GM12874 (cell line): ENCODE measurements around the gene ICOSLG.
"Not testable (repeated sequence)": the region's sequence is repeated elsewhere in the genome, so short reads cannot be mapped to it uniquely, and the experiment has no call there.

Source experiments
- TF ChIP-seq, protein P1 (sequence below): IDR thresholded peaks from 2 replicates; pipeline ENCODE4 v1.5.1; 2011; ENCODE audit warnings: low read depth, mild to moderate bottlenecking, control low read depth, low read length, moderate library complexity; ENCODE audit not compliant: insufficient read depth

ICOSLG gene, protein sequence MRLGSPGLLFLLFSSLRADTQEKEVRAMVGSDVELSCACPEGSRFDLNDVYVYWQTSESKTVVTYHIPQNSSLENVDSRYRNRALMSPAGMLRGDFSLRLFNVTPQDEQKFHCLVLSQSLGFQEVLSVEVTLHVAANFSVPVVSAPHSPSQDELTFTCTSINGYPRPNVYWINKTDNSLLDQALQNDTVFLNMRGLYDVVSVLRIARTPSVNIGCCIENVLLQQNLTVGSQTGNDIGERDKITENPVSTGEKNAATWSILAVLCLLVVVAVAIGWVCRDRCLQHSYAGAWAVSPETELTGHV

DNA sequence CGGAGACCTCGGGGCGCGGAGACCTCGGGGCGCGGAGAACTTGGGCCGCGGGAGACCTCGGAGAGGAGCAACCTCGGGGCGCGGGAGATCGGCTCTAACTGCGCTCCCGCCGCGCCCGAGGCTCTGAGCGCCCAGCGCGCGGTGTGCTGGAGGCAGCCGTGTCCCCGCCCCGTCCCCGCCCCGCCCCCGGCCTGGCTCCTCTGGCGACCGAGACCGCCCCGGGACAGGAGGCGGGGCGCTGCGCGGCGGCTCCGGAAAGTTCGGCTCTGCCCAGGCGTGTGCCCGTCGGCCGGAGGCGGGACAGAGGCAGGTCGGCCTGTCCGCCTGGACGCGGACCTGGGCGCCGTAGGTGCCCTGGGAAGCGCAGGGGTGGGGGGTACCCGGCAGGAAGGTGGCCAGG lies at the start of gene ICOSLG:
TSS of gene ICOSLG (minus strand) at position 102 of the 400 bp plus-strand sequence. CDS start 126 bp downstream, outside the sequence.
- TF ChIP-seq, protein P1, sequence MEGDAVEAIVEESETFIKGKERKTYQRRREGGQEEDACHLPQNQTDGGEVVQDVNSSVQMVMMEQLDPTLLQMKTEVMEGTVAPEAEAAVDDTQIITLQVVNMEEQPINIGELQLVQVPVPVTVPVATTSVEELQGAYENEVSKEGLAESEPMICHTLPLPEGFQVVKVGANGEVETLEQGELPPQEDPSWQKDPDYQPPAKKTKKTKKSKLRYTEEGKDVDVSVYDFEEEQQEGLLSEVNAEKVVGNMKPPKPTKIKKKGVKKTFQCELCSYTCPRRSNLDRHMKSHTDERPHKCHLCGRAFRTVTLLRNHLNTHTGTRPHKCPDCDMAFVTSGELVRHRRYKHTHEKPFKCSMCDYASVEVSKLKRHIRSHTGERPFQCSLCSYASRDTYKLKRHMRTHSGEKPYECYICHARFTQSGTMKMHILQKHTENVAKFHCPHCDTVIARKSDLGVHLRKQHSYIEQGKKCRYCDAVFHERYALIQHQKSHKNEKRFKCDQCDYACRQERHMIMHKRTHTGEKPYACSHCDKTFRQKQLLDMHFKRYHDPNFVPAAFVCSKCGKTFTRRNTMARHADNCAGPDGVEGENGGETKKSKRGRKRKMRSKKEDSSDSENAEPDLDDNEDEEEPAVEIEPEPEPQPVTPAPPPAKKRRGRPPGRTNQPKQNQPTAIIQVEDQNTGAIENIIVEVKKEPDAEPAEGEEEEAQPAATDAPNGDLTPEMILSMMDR, result not testable (repeated sequence)

DNA sequence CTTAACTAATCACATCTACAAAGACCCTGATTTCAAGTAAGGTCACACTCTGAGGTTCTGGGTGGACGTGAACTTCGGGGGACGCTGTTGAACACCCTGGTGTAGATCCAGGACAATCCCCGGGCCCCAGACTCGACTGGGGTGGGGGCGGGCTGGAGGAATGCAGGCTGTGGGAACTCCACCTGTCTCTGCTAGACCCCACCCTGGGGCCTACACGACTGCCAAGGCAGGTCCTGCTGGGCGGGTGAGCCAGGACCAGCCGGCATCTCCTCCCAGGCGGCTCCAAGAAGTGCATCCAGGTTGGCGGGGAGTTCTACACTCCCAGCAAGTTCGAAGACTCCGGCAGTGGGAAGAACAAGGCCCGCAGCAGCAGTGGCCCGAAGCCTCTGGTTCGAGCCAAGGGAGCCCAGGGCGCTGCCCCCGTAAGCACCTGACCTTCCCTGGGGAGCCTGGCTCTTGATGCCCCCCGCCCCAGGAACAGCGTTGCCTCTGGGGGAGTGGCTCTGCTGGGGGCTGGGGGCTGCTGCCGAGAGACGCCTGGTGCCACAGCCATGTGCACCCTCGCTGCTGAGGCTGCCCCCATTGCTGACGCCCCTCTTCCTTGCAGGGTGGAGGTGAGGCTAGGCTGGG lies 48.8 kb upstream of the ICOSLG start:
- TF ChIP-seq, protein P1, result no peak

DNA sequence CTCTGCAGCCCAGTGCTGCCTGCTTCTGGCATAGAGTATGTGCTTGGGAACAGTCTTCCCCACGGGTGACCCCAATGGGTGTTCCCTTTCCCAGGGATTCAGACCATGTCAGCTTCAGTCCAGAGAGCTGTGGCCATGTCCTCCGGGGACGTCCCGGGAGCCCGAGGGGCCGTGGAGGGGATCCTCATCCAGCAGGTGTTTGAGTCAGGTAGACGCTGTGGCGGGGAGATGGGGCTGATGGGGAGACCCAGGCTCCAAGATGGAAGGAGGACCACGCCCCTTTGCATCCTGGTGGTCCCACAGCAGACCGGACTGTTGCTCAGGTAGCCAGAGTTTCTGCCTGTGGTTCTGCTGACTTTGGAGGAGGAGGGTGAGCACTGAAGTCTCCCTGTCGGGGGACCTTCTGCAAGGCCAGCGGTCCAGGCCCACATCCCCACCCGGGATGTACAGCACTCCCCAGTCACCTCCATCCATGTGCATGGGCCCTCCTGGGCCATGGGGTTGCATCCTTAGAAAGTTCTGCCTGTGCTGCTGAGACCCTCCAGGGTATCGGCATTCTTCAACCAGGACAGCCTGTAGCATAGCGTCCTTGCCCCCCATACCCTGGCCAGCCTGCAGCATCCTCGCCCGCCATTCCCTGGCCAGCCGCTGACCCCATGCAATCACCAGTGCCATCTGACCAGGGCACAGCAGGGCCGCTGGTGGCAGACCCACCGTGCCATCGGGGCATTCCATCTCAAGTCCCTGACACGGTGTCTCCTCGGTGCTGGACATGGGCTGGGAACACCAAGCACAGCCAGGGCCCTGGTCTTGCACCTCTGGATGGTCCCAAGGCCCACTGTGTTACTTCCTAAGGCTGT lies 47.7 kb upstream of the ICOSLG start:
- TF ChIP-seq, protein P1, result no peak

DNA sequence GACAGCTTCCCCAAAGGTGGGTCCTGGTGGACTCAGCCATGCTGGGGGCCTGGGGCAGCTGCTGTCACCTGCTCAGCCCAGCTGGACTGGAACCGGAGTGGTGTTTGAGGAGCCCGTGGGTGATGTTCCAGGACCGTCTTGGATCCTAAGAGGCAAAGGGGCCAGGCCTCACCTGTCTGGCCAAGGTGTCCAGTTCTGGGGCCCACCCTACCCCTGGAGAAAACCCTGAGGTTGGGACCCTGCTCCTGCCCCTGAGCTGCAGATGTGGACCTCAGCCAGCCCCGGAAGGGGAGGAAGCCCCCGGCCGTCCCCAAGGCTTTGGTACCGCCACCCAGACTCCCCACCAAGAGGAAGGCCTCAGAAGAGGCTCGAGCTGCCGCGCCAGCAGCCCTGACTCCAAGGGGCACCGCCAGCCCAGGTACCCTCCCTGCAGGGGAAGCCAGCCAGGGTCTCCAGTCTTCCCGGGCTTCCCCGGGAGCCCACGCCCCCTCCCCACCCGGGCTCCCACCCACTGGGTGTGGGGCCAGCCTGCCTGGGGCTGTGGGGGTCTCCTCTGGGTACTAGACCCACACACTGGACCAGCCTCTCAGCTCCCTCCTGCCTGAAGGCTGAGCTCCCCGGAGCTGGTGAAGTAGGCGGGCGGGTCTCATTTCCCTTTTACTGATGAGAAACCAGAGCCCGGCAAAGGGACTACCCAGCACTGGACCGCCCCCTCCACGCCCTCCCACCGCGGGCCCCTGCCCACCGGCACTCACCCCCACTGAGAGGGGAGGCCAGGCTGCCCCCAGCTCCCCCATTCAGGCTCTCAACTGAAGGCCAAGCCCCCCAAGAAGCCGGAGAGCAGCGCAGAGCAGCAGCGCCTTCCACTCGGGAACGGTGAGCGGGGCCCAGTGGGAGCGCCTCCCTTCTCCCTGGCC lies 46.2 kb upstream of the ICOSLG start:
- TF ChIP-seq, protein P1, result no peak

DNA sequence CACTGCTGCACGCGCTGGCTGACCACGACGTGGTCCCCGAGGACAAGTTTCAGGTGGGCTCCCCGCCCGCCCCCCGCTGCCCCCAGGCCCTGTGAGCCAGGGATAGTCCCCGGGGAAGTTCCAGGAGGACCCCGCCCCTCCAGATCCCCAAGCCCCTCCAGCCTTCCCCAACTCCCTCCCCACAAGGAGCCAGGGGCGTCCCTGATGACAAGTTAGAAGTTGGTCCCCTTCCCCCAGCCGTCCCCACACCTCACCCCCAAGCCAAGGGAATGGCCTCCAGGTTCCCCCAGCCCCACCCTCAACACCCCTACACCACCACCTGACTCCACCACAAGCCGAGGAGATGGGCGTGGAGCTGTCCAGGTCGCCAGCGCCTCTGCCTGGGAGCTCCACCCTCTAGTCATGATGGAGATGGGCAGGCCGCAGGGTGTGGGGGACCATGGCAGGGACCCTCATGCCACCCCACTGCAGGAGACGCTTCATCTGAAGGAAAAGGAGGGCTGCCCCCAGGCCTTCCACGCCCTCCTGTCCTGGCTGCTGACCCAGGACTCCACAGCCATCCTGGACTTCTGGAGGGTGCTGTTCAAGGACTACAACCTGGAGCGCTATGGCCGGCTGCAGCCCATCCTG lies 45.5 kb upstream of the ICOSLG start:
- TF ChIP-seq, protein P1, result no peak

DNA sequence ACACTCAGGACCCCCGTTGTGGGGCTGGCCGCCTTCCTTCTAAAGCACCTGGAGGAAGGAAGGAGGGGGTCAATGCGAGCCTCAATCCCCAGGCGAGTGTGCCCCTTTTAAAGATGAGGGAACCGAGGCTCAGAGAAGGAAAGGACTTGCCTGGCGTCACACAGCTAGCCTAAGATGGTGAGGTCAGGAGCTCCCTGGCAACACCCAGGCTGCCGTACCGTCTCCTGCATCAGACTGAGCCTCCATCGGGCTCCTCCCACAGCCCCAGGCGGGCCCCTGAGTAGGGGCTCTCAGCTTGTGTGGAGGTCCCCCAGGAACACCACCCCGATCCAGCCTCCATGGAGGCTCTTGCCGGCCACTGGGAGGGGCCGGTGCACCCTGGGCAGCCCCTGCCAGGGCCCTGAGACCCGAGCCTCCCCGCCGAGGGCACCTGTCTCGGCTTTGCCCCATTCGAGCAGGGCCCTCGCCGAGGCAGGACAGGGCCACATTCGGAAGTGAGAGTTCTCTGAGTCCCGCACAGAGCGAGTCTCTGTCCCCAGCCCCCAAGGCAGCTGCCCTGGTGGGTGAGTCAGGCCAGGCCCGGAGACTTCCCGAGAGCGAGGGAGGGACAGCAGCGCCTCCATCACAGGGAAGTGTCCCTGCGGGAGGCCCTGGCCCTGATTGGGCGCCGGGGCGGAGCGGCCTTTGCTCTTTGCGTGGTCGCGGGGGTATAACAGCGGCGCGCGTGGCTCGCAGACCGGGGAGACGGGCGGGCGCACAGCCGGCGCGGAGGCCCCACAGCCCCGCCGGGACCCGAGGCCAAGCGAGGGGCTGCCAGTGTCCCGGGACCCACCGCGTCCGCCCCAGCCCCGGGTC lies 44.6 kb upstream of the ICOSLG start, which contains the start of gene AIRE:
TSS of gene AIRE (plus strand) at position 739 of the 855 bp plus-strand sequence. CDS start 131 bp downstream, outside the sequence.
- TF ChIP-seq, protein P1, result no peak
